Measurements from ENCODE around the gene NELL1. TPM values are rescaled to one million over a fixed set of nuclear protein-coding genes. Genes with fewer than 3 reads are reported as not detected.

Gene NELL1
- polyA plus RNA-seq, 2 donors, result 0.04 to 0.08 TPM

DNA sequence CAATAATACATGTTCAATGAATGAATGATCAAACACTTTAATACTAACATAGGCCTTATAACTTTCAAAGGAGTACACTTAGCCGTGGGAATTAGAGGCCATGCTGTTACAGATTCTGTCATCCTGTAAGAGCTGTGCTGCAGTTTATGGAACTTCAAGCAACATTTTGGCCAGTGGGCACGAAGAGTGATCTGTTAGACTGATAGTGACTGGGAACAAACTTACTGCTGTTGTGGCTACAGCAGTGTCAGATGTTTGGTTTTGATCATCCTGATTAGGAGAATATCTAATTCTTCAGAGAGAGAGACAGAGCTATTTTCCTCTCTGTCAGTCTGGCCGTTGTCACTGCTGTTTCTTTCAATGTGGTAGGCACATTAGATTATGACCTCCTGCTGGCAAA is 348.9 kb downstream of the NELL1 start:
- no peaks in the 10 kb centered on the region for H3K9me3 ChIP-seq (ENCODE audit: control insufficient read depth in 2 of 2, insufficient read depth in 1 of 2, low read depth in 1 of 2, low read length in 1 of 2)
- H3K27ac ChIP-seq (ENCODE audit: low read depth in 2 of 2, low read length in 1 of 2), result no peak overlapping the region
- no peaks in the 10 kb centered on the region for H3K4me1 ChIP-seq (ENCODE audit: control insufficient read depth in 2 of 2, insufficient read depth in 2 of 2, low read length in 1 of 2)
- no peaks in the 10 kb centered on the region for H3K36me3 ChIP-seq (ENCODE audit: control insufficient read depth in 2 of 2, insufficient read depth in 2 of 2, low read length in 1 of 2)
- H3K27me3 ChIP-seq (ENCODE audit: control insufficient read depth in 1 of 2, insufficient read depth in 2 of 2, low read length in 2 of 2), result no peaks in the 10 kb centered on the region
- WGBS, 2 donors, result 55% methylated on average over 3 of the region's 3 CpGs
- no peak overlapping the region for H3K4me3 ChIP-seq (ENCODE audit: low read depth in 1 of 2, low read length in 2 of 2)

DNA sequence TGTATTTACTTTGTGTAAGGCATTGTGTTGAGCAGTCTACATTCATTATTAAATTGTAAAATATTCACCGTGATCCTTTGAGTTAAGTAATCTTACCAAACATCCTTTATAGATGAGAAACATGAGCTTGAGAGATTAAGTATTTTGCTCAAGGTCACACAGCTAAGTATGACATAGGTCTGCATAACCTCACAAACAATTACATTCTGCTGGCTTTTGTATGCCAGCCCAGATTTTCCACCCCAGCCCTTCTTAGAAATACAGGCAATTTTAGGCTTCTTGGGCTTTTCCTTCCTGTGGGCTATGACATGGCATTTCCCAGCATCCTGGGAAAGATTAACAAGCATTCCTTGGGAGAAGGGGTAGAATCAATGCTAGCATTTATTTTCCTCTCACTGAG is 357.3 kb downstream of the NELL1 start:
- no peak overlapping the region for H3K27ac ChIP-seq (ENCODE audit: low read depth in 2 of 2, low read length in 1 of 2)
- WGBS, 2 donors, result 57 to 60% methylated on average over 1 of the region's 1 CpG
- no peaks in the 10 kb centered on the region for H3K4me1 ChIP-seq (ENCODE audit: control insufficient read depth in 2 of 2, insufficient read depth in 2 of 2, low read length in 1 of 2)

DNA sequence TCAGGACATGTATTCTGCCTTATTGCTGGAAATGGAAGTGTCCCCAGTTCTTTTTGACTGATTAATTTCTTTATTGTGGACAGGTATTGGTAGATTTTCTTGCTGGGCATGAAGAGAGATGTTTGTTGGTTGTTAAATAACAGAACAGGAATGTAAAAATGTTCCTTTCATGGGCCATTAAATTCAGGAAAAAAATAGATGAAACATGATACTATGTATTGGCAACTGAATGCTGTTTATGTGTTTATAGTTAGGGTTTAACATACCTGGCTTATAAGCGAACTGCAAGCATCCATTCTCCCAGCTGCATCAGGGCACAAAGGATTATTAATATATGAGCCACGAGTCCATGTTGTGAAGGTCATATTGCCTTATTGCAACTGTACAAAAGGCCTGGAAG is 368.5 kb downstream of the NELL1 start:
- WGBS, 2 donors, result 58 to 66% methylated on average over 2 of the region's 2 CpGs
- Histone ChIP-seq H3K27me3 (ENCODE audit: control insufficient read depth in 1 of 2, insufficient read depth in 2 of 2, low read length in 2 of 2) (no peaks in the 10 kb centered on the region), H3K27ac (ENCODE audit: low read depth in 2 of 2, low read length in 1 of 2) (no peak overlapping the region), H3K36me3 (ENCODE audit: control insufficient read depth in 2 of 2, insufficient read depth in 2 of 2, low read length in 1 of 2) (no peaks in the 10 kb centered on the region), H3K4me3 (ENCODE audit: low read depth in 1 of 2, low read length in 2 of 2) (no peak overlapping the region), H3K9me3 (ENCODE audit: control insufficient read depth in 2 of 2, insufficient read depth in 1 of 2, low read depth in 1 of 2, low read length in 1 of 2) (no peaks in the 10 kb centered on the region), H3K4me1 (ENCODE audit: control insufficient read depth in 2 of 2, insufficient read depth in 2 of 2, low read length in 1 of 2) (no peaks in the 10 kb centered on the region)

More for the DNA sequence above, 357.3 kb downstream of the NELL1 start:
- no peak overlapping the region for H3K4me3 ChIP-seq (ENCODE audit: low read depth in 1 of 2, low read length in 2 of 2)
- no peaks in the 10 kb centered on the region for H3K27me3 ChIP-seq (ENCODE audit: control insufficient read depth in 1 of 2, insufficient read depth in 2 of 2, low read length in 2 of 2)
- H3K9me3 ChIP-seq (ENCODE audit: control insufficient read depth in 2 of 2, insufficient read depth in 1 of 2, low read depth in 1 of 2, low read length in 1 of 2), result no peaks in the 10 kb centered on the region
- no peaks in the 10 kb centered on the region for H3K36me3 ChIP-seq (ENCODE audit: control insufficient read depth in 2 of 2, insufficient read depth in 2 of 2, low read length in 1 of 2)

DNA sequence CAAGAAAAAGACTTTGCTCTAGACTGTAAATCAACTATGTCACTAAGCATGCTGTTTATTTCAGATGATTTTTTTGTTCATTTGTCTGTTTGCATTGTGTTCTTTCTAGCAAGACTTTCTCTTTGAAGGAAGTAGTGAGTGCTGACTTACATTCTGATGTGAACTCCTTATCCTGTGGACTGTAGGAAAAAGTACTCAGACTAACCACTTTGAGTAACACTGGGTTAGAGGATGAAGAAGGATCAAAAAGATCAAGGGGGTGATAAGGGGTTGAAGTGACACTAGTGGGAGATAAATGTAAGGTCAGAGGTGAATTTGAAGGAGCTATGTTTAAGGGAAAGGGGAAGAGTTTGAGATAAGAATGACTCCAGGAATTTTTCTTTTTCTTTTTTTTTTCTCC is 369.4 kb downstream of the NELL1 start:
- H3K4me3 ChIP-seq (ENCODE audit: low read depth in 1 of 2, low read length in 2 of 2), result no peak overlapping the region
- H3K36me3 ChIP-seq (ENCODE audit: control insufficient read depth in 2 of 2, insufficient read depth in 2 of 2, low read length in 1 of 2), result no peaks in the 10 kb centered on the region
- H3K27ac ChIP-seq (ENCODE audit: low read depth in 2 of 2, low read length in 1 of 2), result no peak overlapping the region
- no peaks in the 10 kb centered on the region for H3K27me3 ChIP-seq (ENCODE audit: control insufficient read depth in 1 of 2, insufficient read depth in 2 of 2, low read length in 2 of 2)
- H3K4me1 ChIP-seq (ENCODE audit: control insufficient read depth in 2 of 2, insufficient read depth in 2 of 2, low read length in 1 of 2), result no peaks in the 10 kb centered on the region
- H3K9me3 ChIP-seq (ENCODE audit: control insufficient read depth in 2 of 2, insufficient read depth in 1 of 2, low read depth in 1 of 2, low read length in 1 of 2), result no peaks in the 10 kb centered on the region

DNA sequence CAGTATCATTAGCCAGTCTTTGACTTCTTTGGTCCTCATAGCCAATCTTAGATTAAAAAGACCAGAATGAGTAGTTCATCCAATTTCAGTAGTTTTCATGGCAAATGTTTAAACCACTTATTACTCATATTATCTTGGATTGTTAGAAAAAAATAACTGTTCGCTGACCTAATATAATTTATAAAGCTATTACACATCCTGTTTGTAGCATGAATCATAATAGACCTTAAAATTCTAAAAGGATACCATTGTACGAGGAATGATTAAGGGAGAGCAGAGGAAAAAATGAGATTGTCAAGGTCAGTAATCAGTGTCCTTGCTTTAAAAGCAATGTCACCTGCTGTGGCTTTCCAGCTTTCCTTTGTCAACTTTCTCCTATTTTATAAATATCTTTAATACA is 371.2 kb downstream of the NELL1 start:
- Histone ChIP-seq H3K27me3 (ENCODE audit: control insufficient read depth in 1 of 2, insufficient read depth in 2 of 2, low read length in 2 of 2) (no peaks in the 10 kb centered on the region), H3K9me3 (ENCODE audit: control insufficient read depth in 2 of 2, insufficient read depth in 1 of 2, low read depth in 1 of 2, low read length in 1 of 2) (no peaks in the 10 kb centered on the region), H3K4me3 (ENCODE audit: low read depth in 1 of 2, low read length in 2 of 2) (no peak overlapping the region), H3K27ac (ENCODE audit: low read depth in 2 of 2, low read length in 1 of 2) (no peak overlapping the region), H3K36me3 (ENCODE audit: control insufficient read depth in 2 of 2, insufficient read depth in 2 of 2, low read length in 1 of 2) (no peaks in the 10 kb centered on the region), H3K4me1 (ENCODE audit: control insufficient read depth in 2 of 2, insufficient read depth in 2 of 2, low read length in 1 of 2) (no peaks in the 10 kb centered on the region)
- 77 to 80% methylated on average over 2 of the region's 2 CpGs for WGBS, 2 donors

DNA sequence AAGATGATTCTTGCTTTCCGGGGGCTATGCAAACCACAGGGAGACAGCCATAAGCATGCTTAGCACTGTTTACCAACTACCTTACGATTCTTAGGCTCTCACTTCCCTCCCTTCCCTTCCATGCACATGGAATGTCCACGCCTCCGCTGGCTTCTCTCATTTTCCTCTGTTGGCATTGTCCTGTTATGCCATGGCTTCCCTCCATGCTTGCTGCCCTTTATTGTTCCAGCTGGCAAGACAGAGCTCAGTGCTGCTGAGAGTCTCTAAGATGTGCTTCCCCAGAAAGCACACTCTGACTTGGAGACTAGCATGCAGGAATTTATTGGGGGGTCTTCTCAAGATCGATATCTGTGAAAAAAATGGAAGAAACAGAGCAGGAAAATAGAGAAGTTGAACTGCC is 379.2 kb downstream of the NELL1 start:
- H3K27me3 ChIP-seq (ENCODE audit: control insufficient read depth in 1 of 2, insufficient read depth in 2 of 2, low read length in 2 of 2), result no peaks in the 10 kb centered on the region

DNA sequence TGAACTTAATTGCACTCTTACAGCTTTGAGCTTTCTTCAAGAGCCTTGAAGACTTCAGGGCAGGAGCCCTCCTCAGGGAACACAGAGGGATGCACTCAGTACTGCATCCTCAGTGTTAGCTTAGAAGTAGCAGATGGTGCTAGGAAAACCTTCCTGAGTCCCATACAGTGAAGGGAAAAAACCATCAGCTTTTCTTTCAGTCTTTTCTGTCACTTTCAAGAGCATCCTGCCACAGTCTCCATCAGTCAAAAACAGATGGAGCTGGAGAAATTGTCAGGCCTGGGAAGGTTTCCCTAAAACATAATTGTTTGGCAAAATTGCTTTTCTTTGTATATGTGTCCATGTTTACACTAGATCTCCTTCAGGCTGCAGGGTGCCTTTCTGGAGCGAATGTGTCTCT is 384.1 kb downstream of the NELL1 start:
- WGBS, 2 donors, result 50 to 58% methylated on average over 1 of the region's 1 CpG
- Histone ChIP-seq H3K27ac (ENCODE audit: low read depth in 2 of 2, low read length in 1 of 2) (no peak overlapping the region), H3K9me3 (ENCODE audit: control insufficient read depth in 2 of 2, insufficient read depth in 1 of 2, low read depth in 1 of 2, low read length in 1 of 2) (no peaks in the 10 kb centered on the region), H3K4me1 (ENCODE audit: control insufficient read depth in 2 of 2, insufficient read depth in 2 of 2, low read length in 1 of 2) (no peaks in the 10 kb centered on the region), H3K36me3 (ENCODE audit: control insufficient read depth in 2 of 2, insufficient read depth in 2 of 2, low read length in 1 of 2) (no peaks in the 10 kb centered on the region), H3K27me3 (ENCODE audit: control insufficient read depth in 1 of 2, insufficient read depth in 2 of 2, low read length in 2 of 2) (no peaks in the 10 kb centered on the region), H3K4me3 (ENCODE audit: low read depth in 1 of 2, low read length in 2 of 2) (no peak overlapping the region)

More for the DNA sequence above, 379.2 kb downstream of the NELL1 start:
- no peaks in the 10 kb centered on the region for H3K4me1 ChIP-seq (ENCODE audit: control insufficient read depth in 2 of 2, insufficient read depth in 2 of 2, low read length in 1 of 2)
- H3K4me3 ChIP-seq (ENCODE audit: low read depth in 1 of 2, low read length in 2 of 2), result no peak overlapping the region
- H3K36me3 ChIP-seq (ENCODE audit: control insufficient read depth in 2 of 2, insufficient read depth in 2 of 2, low read length in 1 of 2), result no peaks in the 10 kb centered on the region
- no peak overlapping the region for H3K27ac ChIP-seq (ENCODE audit: low read depth in 2 of 2, low read length in 1 of 2)
- 60 to 69% methylated on average over 5 of the region's 5 CpGs for WGBS, 2 donors
- no peaks in the 10 kb centered on the region for H3K9me3 ChIP-seq (ENCODE audit: control insufficient read depth in 2 of 2, insufficient read depth in 1 of 2, low read depth in 1 of 2, low read length in 1 of 2)

DNA sequence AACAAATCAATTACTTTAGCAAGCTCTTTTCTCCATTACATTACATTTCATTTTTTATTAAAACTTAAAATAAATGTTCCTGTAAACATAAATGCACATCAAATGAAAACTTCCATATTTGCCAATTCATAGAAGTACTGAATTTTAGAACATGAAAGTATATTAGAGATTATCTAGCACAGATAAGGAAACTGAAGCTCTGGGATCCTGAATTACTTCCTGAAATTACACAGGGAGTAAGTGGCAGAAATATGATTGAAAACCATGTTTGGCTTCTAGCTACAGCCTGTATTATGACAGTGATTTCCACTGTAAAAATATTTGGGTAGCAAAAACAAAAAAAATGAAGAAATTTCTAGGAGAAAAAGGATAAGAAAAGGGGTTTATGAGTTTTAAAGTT is 387.3 kb downstream of the NELL1 start:
- no peak overlapping the region for H3K27ac ChIP-seq (ENCODE audit: low read depth in 2 of 2, low read length in 1 of 2)
- no peaks in the 10 kb centered on the region for H3K27me3 ChIP-seq (ENCODE audit: control insufficient read depth in 1 of 2, insufficient read depth in 2 of 2, low read length in 2 of 2)
- no peak overlapping the region for H3K4me3 ChIP-seq (ENCODE audit: low read depth in 1 of 2, low read length in 2 of 2)
- H3K9me3 ChIP-seq (ENCODE audit: control insufficient read depth in 2 of 2, insufficient read depth in 1 of 2, low read depth in 1 of 2, low read length in 1 of 2), result no peaks in the 10 kb centered on the region
- H3K4me1 ChIP-seq (ENCODE audit: control insufficient read depth in 2 of 2, insufficient read depth in 2 of 2, low read length in 1 of 2), result no peaks in the 10 kb centered on the region
- no peaks in the 10 kb centered on the region for H3K36me3 ChIP-seq (ENCODE audit: control insufficient read depth in 2 of 2, insufficient read depth in 2 of 2, low read length in 1 of 2)

DNA sequence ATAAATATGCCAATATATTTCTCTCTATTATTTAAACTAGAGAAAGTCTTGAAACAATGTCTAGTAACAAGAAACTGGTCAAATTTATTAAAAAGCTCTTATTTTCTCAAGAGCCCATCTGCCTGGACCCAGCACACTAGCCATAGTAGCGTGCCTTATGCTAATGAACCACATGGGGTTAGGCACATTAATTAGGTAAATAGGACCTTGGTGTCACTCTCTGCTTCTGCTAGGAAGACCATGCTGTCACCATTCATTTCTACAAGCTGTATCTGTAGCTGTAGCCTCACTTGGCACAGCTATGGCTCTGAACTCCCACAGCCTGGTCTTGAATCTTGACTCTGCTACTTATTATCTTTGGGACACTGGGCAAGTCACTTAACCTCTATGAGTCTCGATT is 390.5 kb downstream of the NELL1 start:
- no peaks in the 10 kb centered on the region for H3K4me1 ChIP-seq (ENCODE audit: control insufficient read depth in 2 of 2, insufficient read depth in 2 of 2, low read length in 1 of 2)
- no peaks in the 10 kb centered on the region for H3K27me3 ChIP-seq (ENCODE audit: control insufficient read depth in 1 of 2, insufficient read depth in 2 of 2, low read length in 2 of 2)
- no peak overlapping the region for H3K4me3 ChIP-seq (ENCODE audit: low read depth in 1 of 2, low read length in 2 of 2)
- WGBS, 2 donors, result 59 to 68% methylated on average over 2 of the region's 2 CpGs
- no peak overlapping the region for H3K27ac ChIP-seq (ENCODE audit: low read depth in 2 of 2, low read length in 1 of 2)
- no peaks in the 10 kb centered on the region for H3K36me3 ChIP-seq (ENCODE audit: control insufficient read depth in 2 of 2, insufficient read depth in 2 of 2, low read length in 1 of 2)
- no peaks in the 10 kb centered on the region for H3K9me3 ChIP-seq (ENCODE audit: control insufficient read depth in 2 of 2, insufficient read depth in 1 of 2, low read depth in 1 of 2, low read length in 1 of 2)

DNA sequence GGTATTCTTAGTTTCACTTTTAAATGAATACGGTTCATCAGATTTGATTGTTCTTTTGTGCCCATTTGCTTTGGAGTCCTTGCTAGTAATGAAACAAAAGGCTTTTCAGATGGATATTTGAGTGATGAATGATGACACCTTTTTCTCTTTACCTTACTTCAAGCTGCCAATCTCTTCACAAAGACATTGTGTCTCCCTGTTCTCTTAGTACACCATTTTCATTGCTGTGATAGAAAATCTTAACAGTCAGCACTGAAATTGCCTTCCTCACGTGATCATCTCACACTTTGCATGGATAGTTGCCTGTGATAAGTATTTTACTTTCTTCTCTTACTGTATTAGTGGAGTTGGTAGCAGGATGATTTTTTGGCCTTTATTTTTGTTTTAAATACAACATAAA is 396.6 kb downstream of the NELL1 start:
- Histone ChIP-seq H3K9me3 (ENCODE audit: control insufficient read depth in 2 of 2, insufficient read depth in 1 of 2, low read depth in 1 of 2, low read length in 1 of 2) (no peaks in the 10 kb centered on the region), H3K4me1 (ENCODE audit: control insufficient read depth in 2 of 2, insufficient read depth in 2 of 2, low read length in 1 of 2) (no peaks in the 10 kb centered on the region), H3K36me3 (ENCODE audit: control insufficient read depth in 2 of 2, insufficient read depth in 2 of 2, low read length in 1 of 2) (no peaks in the 10 kb centered on the region), H3K27me3 (ENCODE audit: control insufficient read depth in 1 of 2, insufficient read depth in 2 of 2, low read length in 2 of 2) (no peaks in the 10 kb centered on the region), H3K27ac (ENCODE audit: low read depth in 2 of 2, low read length in 1 of 2) (no peak overlapping the region), H3K4me3 (ENCODE audit: low read depth in 1 of 2, low read length in 2 of 2) (peak overlapping the region in 1 of 2 donors; percentile 7)
- 46 to 49% methylated on average over 2 of the region's 2 CpGs for WGBS, 2 donors

Data from esophagus (tissue), 2 donors.